WTC11 (cell line): ENCODE measurements around the gene CAPRIN2.

ENCODE experiments used
- ATF1 ChIP-seq: sonication (generic); formaldehyde crosslinking; IDR thresholded peaks from 2 replicates; pipeline ENCODE4 v1.8.1; 2023; ENCODE audit warnings: mild to moderate bottlenecking, moderate library complexity, missing genetic modification reagents
- ATF2 ChIP-seq: sonication (generic); formaldehyde crosslinking; IDR thresholded peaks from 2 replicates; pipeline ENCODE4 v1.8.1; 2022; ENCODE audit warnings: low read depth, missing genetic modification reagents, borderline replicate concordance
- ATF6 ChIP-seq: sonication (generic); formaldehyde crosslinking; IDR thresholded peaks from 2 replicates; pipeline ENCODE4 v1.8.1; 2023; ENCODE audit warnings: mild to moderate bottlenecking, missing genetic modification reagents
- CTCF ChIP-seq: fragments of 200-600 bp; IDR thresholded peaks from 2 replicates; pipeline ENCODE4 v1.8.0; 2022; ENCODE audit warnings: antibody characterized with exemption
- GABPB1 ChIP-seq: sonication (generic); formaldehyde crosslinking; IDR thresholded peaks from 2 replicates; pipeline ENCODE4 v1.8.1; 2023; ENCODE audit warnings: mild to moderate bottlenecking, missing genetic modification reagents
- KAT7 ChIP-seq: sonication (generic); formaldehyde crosslinking; IDR thresholded peaks from 2 replicates; pipeline ENCODE4 v1.8.1; 2023; ENCODE audit warnings: missing genetic modification reagents, mild to moderate bottlenecking, borderline replicate concordance
- NFYB ChIP-seq: sonication (generic); formaldehyde crosslinking; conservative IDR thresholded peaks from 2 replicates; pipeline ENCODE4 v1.8.0; 2022; ENCODE audit warnings: low read depth, missing genetic modification reagents
- NR3C1 ChIP-seq: sonication (generic); formaldehyde crosslinking; conservative IDR thresholded peaks from 2 replicates; pipeline ENCODE4 v1.8.1; 2023; ENCODE audit warnings: low read depth, mild to moderate bottlenecking, missing genetic modification reagents
- TP53 ChIP-seq: sonication (generic); formaldehyde crosslinking; IDR thresholded peaks from 2 replicates; pipeline ENCODE4 v1.8.1; 2023; ENCODE audit warnings: mild to moderate bottlenecking, missing genetic modification reagents
- ZNF121 ChIP-seq: sonication (generic); formaldehyde crosslinking; IDR thresholded peaks from 2 replicates; pipeline ENCODE4 v1.8.0; 2023; ENCODE audit warnings: missing genetic modification reagents
- ZNF317 ChIP-seq: sonication (generic); formaldehyde crosslinking; IDR thresholded peaks from 2 replicates; pipeline ENCODE4 v1.8.1; 2023; ENCODE audit warnings: low read depth, mild to moderate bottlenecking, moderate library complexity, missing genetic modification reagents, borderline replicate concordance
- TF ChIP-seq, protein P1 (sequence below): sonication (generic); formaldehyde crosslinking; conservative IDR thresholded peaks from 2 replicates; pipeline ENCODE4 v1.8.1; 2022; ENCODE audit warnings: mild to moderate bottlenecking, missing genetic modification reagents
- TF ChIP-seq, protein P2 (sequence below): fragments of 250-450 bp; sonication (Bioruptor Pico); conservative IDR thresholded peaks from 2 replicates; pipeline ENCODE4 v1.9.0; 2021; ENCODE audit warnings: mild to moderate bottlenecking

GRCh38 chr12:30696103-30696408 lies 58.7 kb downstream of the CAPRIN2 start:
- TF ChIP-seq ATF2 (CRISPR knock-in tag) = no peak
- no peak for TF ChIP-seq ZNF121 (CRISPR knock-in tag)
- TF ChIP-seq, protein P1, sequence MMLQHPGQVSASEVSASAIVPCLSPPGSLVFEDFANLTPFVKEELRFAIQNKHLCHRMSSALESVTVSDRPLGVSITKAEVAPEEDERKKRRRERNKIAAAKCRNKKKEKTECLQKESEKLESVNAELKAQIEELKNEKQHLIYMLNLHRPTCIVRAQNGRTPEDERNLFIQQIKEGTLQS = no peak
- no peak for TF ChIP-seq ZNF317 (CRISPR knock-in tag)
- no peak for TF ChIP-seq ATF6 (CRISPR knock-in tag)
- TF ChIP-seq GABPB1 (CRISPR knock-in tag) = no peak
- TF ChIP-seq ATF1 = no peak
- no peak for TF ChIP-seq NR3C1 (CRISPR knock-in tag)
- TF ChIP-seq CTCF = no peak
- no peak for TF ChIP-seq KAT7
- TF ChIP-seq NFYB (CRISPR knock-in tag) = no peak
- TF ChIP-seq, protein P2, sequence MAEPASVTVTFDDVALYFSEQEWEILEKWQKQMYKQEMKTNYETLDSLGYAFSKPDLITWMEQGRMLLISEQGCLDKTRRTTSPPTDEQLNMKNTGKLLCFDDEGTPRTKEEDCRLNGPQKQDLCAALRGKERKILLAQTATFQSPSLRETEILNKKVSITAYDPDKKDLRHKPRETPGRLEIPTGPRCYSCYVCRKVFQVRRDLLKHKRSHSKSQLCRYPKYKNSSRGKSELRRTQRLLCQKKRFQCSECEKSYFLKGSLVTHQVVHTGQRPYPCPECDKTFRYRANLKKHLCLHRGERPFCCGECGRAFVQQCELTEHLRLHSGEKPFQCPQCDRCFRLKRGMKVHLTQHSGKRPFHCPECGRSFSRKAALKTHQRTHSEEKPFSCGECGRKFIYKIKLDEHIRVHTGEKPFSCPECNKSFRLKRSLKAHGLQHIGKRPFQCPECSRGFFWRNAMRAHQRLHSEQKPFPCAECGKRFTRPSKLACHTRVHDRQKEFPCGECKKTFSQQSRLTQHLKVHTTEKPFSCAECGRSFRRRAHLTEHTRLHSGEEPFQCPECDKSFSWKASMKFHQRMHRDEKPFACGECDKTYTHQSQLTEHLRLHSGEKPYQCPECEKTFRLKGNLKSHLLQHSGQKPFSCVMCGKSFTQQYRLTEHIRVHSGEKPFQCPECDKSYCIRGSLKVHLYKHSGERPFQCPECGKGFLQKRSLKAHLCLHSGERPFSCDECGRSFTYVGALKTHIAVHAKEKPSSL = no peak
- no peak for TF ChIP-seq TP53 (CRISPR knock-in tag)
